ENCODE data around the gene ZNF420.

- TF ChIP-seq EZH2 (IDR thresholded peaks at IDR 0.05; ENCODE audit: insufficient read depth, poor library complexity, severe bottlenecking) (no peak), EZH2phosphoT487 (IDR thresholded peaks at IDR 0.05; ENCODE audit: insufficient read depth, low read depth) (no peak)
Observed at GRCh38 chr19:37059142-37059541, 19.1 kb upstream of the ZNF420 start.

Measured in GM23248 (cell line).